Colonic mucosa (tissue), 4 donors: ENCODE results near the gene GRIN2C. TPM values are rescaled to one million over a fixed set of nuclear protein-coding genes. Genes with fewer than 3 reads are reported as not detected.

Experiments
- DNase-seq: peaks from one replicate; pipeline ENCODE4 v3.0.0-alpha.2; 2020
- H3K27ac ChIP-seq: fragments of 200-600 bp; one replicate; pipeline ENCODE4 v1.8.0; 2021
- H3K27me3 ChIP-seq: fragments of 200-600 bp; one replicate; pipeline ENCODE4 v1.8.0; 2021
- H3K36me3 ChIP-seq: fragments of 200-600 bp; one replicate; pipeline ENCODE4 v1.8.0; 2021
- H3K4me1 ChIP-seq: fragments of 200-600 bp; one replicate; pipeline ENCODE4 v1.8.0; 2021; ENCODE audit warnings: mild to moderate bottlenecking
- H3K4me3 ChIP-seq: fragments of 200-600 bp; one replicate; pipeline ENCODE4 v1.8.0; 2021
- H3K9ac ChIP-seq, 2 donors: one replicate each; pipeline ENCODE4 v1.7.0; 2013; ENCODE audit warnings: control low read depth in 2 of 2, low read depth in 2 of 2, low read length in 2 of 2
- H3K9me3 ChIP-seq: fragments of 200-600 bp; one replicate; pipeline ENCODE4 v1.8.0; 2021
- CTCF ChIP-seq: fragments of 200-600 bp; IDR thresholded peaks from one replicate; pipeline ENCODE4 v1.8.0; 2022; ENCODE audit warnings: antibody characterized with exemption, mild to moderate bottlenecking
- intact Hi-C: fragments of 100-400 bp; cut with DNase I; formaldehyde crosslinking; loops from one replicate; pipeline ENCODE4 v1.14.1; 2022
- total RNA-seq, 2 donors: library from RNA; stranded (reverse); fragmentation: NEBNext Ultra II Directional in 1 of 2; extraction: Animal tissue kit (Norgen Biotek cat#: 25700) in 1 of 2; gene quantifications; one replicate each; pipeline ENCODE4 v1.2.1, GENCODE V29; 2021
- donor health status: healthy.
- donor health status: DM: no; HTN: no; CAD: no.
- donor health status: DM: no; HTN: no; CAD: no.

GRIN2C gene
- total RNA-seq, 2 donors from 2014 or later: 0.16 to 0.30 TPM

- intact Hi-C loops: no loop called here
- H3K27ac ChIP-seq: no peak overlapping the region
- no peaks in the 10 kb centered on the region for H3K27me3 ChIP-seq
- no peaks in the 10 kb centered on the region for H3K36me3 ChIP-seq
- DNase-seq: no peak
- H3K9me3 ChIP-seq: no peaks in the 10 kb centered on the region
- H3K9ac ChIP-seq: no peak overlapping the region
- no peaks in the 10 kb centered on the region for H3K4me1 ChIP-seq
- no peak overlapping the region for H3K4me3 ChIP-seq
- no peak for TF ChIP-seq CTCF
Observed at GRCh38 chr17:74831444-74832146, 28.1 kb downstream of the GRIN2C start.

GRCh38 chr17:74830861-74831260, 28.8 kb downstream of the GRIN2C start:
- Histone ChIP-seq H3K9me3 (no peaks in the 10 kb centered on the region), H3K36me3 (no peaks in the 10 kb centered on the region), H3K4me1 (no peaks in the 10 kb centered on the region), H3K4me3 (no peak overlapping the region), H3K9ac (no peak overlapping the region), H3K27ac (no peak overlapping the region), H3K27me3 (no peaks in the 10 kb centered on the region)
- intact Hi-C loops: no loop called here
- no peak for DNase-seq
- TF ChIP-seq CTCF: no peak

GRCh38 chr17:74827800-74828199, 31.9 kb downstream of the GRIN2C start:
- H3K9ac ChIP-seq: no peak overlapping the region
- H3K27ac ChIP-seq: no peak overlapping the region
- intact Hi-C loops: no loop called here
- H3K4me3 ChIP-seq: no peak overlapping the region
- no peaks in the 10 kb centered on the region for H3K36me3 ChIP-seq
- TF ChIP-seq CTCF: no peak
- no peak for DNase-seq
- H3K4me1 ChIP-seq: no peaks in the 10 kb centered on the region
- H3K27me3 ChIP-seq: no peaks in the 10 kb centered on the region
- H3K9me3 ChIP-seq: no peaks in the 10 kb centered on the region

GRCh38 chr17:74825952-74826719, 33.5 kb downstream of the GRIN2C start:
- Histone ChIP-seq H3K27me3 (no peaks in the 10 kb centered on the region), H3K27ac (no peak overlapping the region), H3K9ac (no peak overlapping the region), H3K4me3 (no peak overlapping the region), H3K4me1 (no peaks in the 10 kb centered on the region), H3K36me3 (no peaks in the 10 kb centered on the region), H3K9me3 (no peaks in the 10 kb centered on the region)
- DNase-seq: no peak
- no peak for TF ChIP-seq CTCF
- intact Hi-C loops: no loop called here

- no peak for TF ChIP-seq CTCF
- no peaks in the 10 kb centered on the region for H3K27me3 ChIP-seq
- DNase-seq: no peak
- intact Hi-C loops: no loop called here
- no peak overlapping the region for H3K9ac ChIP-seq
- H3K4me1 ChIP-seq: no peaks in the 10 kb centered on the region
- H3K9me3 ChIP-seq: no peaks in the 10 kb centered on the region
- no peaks in the 10 kb centered on the region for H3K36me3 ChIP-seq
- no peak overlapping the region for H3K4me3 ChIP-seq
- no peak overlapping the region for H3K27ac ChIP-seq
Observed at GRCh38 chr17:74824961-74825627, 34.6 kb downstream of the GRIN2C start.
